ENCODE data around the gene ABHD12B. TPM values are rescaled to one million over a fixed set of nuclear protein-coding genes. Genes with fewer than 3 reads are reported as not detected.

The ABHD12B gene
- total and polyA plus RNA-seq, 2 experiments from 2014 or later: 9.0 to 52.8 TPM

DNA sequence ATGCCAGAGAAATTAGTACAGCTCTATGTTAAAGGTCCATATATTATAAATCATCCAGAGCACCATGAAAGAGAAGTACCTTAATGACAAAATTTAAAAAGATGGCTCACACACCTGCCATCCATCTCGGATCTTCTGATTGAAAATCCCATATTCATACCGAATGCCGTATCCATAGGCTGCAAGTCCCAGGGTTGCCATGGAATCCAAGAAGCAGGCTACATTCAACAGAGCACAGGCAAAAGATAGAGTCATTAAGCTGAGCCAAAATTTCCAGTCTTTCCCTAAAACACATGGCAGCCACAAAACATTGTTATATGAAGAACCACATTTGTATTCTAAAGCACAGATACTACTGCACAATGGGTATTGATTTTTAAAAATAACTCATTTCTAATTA lies 59.7 kb downstream of the ABHD12B start:
- Mint-ChIP-seq H3K36me3 (ENCODE audit: low read depth) (peaks cover 11% of the 10 kb centered on the region), H3K4me1 (no peaks in the 10 kb centered on the region), H3K9me3 (no peaks in the 10 kb centered on the region), H3K27ac (no peak overlapping the region), H3K27me3 (ENCODE audit: insufficient read depth, low read depth, poor library complexity) (no peaks in the 10 kb centered on the region), H3K4me3 (no peak overlapping the region)
- Histone ChIP-seq H2AFZ (no peak overlapping the region), H4K20me1 (replicated peaks; ENCODE audit: insufficient read depth) (peaks cover 5% of the 10 kb centered on the region), H3K27ac (ENCODE audit: low read depth) (no peak overlapping the region), H3F3A (replicated peaks; ENCODE audit: low read depth) (no peaks in the 10 kb centered on the region), H3K36me3 (ENCODE audit: insufficient read depth) (peaks cover 41% of the 10 kb centered on the region), H3K9me2 (ENCODE audit: insufficient read depth) (no peaks in the 10 kb centered on the region), H3K4me1 (ENCODE audit: insufficient read depth) (no peaks in the 10 kb centered on the region), H3K79me2 (replicated peaks; ENCODE audit: insufficient read depth) (no peaks in the 10 kb centered on the region), H3K4me2 (no peak overlapping the region), H3K27me3 (ENCODE audit: insufficient read depth) (no peaks in the 10 kb centered on the region), H3K4me3 (no peak overlapping the region)
- TF ChIP-seq ZNF331 (CRISPR knock-in tag; IDR thresholded peaks at IDR 0.05; ENCODE audit: low read depth) (no peak), JUNB (IDR thresholded peaks at IDR 0.05; ENCODE audit: unreplicated experiment) (no peak), EZH2phosphoT487 (IDR thresholded peaks at IDR 0.05; ENCODE audit: unreplicated experiment) (no peak), EZH2 (IDR thresholded peaks at IDR 0.05; ENCODE audit: low read depth, unreplicated experiment) (no peak), CREB1 (CRISPR knock-in tag; IDR thresholded peaks at IDR 0.05; ENCODE audit: low read depth) (no peak), STAT1 (IDR thresholded peaks at IDR 0.05; ENCODE audit: unreplicated experiment) (no peak), ZNF114 (CRISPR knock-in tag; IDR thresholded peaks at IDR 0.05) (no peak), NANOG (IDR thresholded peaks at IDR 0.05; ENCODE audit: borderline replicate concordance) (no peak), POLR2AphosphoS5 (IDR thresholded peaks at IDR 0.05; ENCODE audit: low read depth) (no peak)
- TF ChIP-seq, protein P1, sequence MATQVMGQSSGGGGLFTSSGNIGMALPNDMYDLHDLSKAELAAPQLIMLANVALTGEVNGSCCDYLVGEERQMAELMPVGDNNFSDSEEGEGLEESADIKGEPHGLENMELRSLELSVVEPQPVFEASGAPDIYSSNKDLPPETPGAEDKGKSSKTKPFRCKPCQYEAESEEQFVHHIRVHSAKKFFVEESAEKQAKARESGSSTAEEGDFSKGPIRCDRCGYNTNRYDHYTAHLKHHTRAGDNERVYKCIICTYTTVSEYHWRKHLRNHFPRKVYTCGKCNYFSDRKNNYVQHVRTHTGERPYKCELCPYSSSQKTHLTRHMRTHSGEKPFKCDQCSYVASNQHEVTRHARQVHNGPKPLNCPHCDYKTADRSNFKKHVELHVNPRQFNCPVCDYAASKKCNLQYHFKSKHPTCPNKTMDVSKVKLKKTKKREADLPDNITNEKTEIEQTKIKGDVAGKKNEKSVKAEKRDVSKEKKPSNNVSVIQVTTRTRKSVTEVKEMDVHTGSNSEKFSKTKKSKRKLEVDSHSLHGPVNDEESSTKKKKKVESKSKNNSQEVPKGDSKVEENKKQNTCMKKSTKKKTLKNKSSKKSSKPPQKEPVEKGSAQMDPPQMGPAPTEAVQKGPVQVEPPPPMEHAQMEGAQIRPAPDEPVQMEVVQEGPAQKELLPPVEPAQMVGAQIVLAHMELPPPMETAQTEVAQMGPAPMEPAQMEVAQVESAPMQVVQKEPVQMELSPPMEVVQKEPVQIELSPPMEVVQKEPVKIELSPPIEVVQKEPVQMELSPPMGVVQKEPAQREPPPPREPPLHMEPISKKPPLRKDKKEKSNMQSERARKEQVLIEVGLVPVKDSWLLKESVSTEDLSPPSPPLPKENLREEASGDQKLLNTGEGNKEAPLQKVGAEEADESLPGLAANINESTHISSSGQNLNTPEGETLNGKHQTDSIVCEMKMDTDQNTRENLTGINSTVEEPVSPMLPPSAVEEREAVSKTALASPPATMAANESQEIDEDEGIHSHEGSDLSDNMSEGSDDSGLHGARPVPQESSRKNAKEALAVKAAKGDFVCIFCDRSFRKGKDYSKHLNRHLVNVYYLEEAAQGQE (IDR thresholded peaks at IDR 0.05; ENCODE audit: unreplicated experiment): no peak
- TF ChIP-seq, protein P2, sequence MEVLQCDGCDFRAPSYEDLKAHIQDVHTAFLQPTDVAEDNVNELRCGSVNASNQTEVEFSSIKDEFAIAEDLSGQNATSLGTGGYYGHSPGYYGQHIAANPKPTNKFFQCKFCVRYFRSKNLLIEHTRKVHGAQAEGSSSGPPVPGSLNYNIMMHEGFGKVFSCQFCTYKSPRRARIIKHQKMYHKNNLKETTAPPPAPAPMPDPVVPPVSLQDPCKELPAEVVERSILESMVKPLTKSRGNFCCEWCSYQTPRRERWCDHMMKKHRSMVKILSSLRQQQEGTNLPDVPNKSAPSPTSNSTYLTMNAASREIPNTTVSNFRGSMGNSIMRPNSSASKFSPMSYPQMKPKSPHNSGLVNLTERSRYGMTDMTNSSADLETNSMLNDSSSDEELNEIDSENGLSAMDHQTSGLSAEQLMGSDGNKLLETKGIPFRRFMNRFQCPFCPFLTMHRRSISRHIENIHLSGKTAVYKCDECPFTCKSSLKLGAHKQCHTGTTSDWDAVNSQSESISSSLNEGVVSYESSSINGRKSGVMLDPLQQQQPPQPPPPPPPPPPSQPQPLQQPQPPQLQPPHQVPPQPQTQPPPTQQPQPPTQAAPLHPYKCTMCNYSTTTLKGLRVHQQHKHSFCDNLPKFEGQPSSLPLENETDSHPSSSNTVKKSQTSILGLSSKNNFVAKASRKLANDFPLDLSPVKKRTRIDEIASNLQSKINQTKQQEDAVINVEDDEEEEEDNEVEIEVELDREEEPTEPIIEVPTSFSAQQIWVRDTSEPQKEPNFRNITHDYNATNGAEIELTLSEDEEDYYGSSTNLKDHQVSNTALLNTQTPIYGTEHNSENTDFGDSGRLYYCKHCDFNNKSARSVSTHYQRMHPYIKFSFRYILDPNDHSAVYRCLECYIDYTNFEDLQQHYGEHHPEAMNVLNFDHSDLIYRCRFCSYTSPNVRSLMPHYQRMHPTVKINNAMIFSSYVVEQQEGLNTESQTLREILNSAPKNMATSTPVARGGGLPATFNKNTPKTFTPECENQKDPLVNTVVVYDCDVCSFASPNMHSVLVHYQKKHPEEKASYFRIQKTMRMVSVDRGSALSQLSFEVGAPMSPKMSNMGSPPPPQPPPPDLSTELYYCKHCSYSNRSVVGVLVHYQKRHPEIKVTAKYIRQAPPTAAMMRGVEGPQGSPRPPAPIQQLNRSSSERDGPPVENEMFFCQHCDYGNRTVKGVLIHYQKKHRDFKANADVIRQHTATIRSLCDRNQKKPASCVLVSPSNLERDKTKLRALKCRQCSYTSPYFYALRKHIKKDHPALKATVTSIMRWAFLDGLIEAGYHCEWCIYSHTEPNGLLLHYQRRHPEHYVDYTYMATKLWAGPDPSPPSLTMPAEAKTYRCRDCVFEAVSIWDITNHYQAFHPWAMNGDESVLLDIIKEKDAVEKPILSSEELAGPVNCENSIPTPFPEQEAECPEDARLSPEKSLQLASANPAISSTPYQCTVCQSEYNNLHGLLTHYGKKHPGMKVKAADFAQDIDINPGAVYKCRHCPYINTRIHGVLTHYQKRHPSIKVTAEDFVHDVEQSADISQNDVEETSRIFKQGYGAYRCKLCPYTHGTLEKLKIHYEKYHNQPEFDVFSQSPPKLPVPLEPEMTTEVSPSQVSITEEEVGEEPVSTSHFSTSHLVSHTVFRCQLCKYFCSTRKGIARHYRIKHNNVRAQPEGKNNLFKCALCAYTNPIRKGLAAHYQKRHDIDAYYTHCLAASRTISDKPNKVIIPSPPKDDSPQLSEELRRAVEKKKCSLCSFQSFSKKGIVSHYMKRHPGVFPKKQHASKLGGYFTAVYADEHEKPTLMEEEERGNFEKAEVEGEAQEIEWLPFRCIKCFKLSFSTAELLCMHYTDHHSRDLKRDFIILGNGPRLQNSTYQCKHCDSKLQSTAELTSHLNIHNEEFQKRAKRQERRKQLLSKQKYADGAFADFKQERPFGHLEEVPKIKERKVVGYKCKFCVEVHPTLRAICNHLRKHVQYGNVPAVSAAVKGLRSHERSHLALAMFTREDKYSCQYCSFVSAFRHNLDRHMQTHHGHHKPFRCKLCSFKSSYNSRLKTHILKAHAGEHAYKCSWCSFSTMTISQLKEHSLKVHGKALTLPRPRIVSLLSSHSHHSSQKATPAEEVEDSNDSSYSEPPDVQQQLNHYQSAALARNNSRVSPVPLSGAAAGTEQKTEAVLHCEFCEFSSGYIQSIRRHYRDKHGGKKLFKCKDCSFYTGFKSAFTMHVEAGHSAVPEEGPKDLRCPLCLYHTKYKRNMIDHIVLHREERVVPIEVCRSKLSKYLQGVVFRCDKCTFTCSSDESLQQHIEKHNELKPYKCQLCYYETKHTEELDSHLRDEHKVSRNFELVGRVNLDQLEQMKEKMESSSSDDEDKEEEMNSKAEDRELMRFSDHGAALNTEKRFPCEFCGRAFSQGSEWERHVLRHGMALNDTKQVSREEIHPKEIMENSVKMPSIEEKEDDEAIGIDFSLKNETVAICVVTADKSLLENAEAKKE (CRISPR knock-in tag; IDR thresholded peaks at IDR 0.05): no peak
- TF ChIP-seq, protein P3, sequence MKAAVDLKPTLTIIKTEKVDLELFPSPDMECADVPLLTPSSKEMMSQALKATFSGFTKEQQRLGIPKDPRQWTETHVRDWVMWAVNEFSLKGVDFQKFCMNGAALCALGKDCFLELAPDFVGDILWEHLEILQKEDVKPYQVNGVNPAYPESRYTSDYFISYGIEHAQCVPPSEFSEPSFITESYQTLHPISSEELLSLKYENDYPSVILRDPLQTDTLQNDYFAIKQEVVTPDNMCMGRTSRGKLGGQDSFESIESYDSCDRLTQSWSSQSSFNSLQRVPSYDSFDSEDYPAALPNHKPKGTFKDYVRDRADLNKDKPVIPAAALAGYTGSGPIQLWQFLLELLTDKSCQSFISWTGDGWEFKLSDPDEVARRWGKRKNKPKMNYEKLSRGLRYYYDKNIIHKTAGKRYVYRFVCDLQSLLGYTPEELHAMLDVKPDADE (IDR thresholded peaks at IDR 0.05): no peak
- TF ChIP-seq, protein P4, sequence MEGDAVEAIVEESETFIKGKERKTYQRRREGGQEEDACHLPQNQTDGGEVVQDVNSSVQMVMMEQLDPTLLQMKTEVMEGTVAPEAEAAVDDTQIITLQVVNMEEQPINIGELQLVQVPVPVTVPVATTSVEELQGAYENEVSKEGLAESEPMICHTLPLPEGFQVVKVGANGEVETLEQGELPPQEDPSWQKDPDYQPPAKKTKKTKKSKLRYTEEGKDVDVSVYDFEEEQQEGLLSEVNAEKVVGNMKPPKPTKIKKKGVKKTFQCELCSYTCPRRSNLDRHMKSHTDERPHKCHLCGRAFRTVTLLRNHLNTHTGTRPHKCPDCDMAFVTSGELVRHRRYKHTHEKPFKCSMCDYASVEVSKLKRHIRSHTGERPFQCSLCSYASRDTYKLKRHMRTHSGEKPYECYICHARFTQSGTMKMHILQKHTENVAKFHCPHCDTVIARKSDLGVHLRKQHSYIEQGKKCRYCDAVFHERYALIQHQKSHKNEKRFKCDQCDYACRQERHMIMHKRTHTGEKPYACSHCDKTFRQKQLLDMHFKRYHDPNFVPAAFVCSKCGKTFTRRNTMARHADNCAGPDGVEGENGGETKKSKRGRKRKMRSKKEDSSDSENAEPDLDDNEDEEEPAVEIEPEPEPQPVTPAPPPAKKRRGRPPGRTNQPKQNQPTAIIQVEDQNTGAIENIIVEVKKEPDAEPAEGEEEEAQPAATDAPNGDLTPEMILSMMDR (conservative IDR thresholded peaks at IDR 0.05; ENCODE audit: low read depth in 2 of 2): no peak
- DNase-seq (ENCODE audit: low spot score) (no peak), ATAC-seq (no peak)

All from GM23338 (cell line).